Parathyroid adenoma (tissue), 2 donors: Measurements from ENCODE around the gene CAP1.

Experiments
- H2AFZ ChIP-seq: fragments of 300-600 bp; sonication (generic); one replicate; pipeline ENCODE4 v1.7.0; 2017; ENCODE audit warnings: antibody characterized with exemption, mild to moderate bottlenecking
- H3K27ac ChIP-seq: fragments of 300-600 bp; sonication (generic); one replicate; pipeline ENCODE4 v1.7.0; 2017
- H3K27me3 ChIP-seq: fragments of 300-600 bp; sonication (generic); one replicate; pipeline ENCODE4 v1.7.0; 2017; ENCODE audit warnings: low read length; ENCODE audit not compliant: control insufficient read depth, insufficient read depth
- H3K36me3 ChIP-seq: fragments of 300-600 bp; sonication (generic); one replicate; pipeline ENCODE4 v1.7.0; 2017; ENCODE audit warnings: low read length; ENCODE audit not compliant: control insufficient read depth, insufficient read depth
- H3K4me1 ChIP-seq: fragments of 300-600 bp; sonication (generic); one replicate; pipeline ENCODE4 v1.7.0; 2017; ENCODE audit warnings: control low read depth
- H3K4me2 ChIP-seq: fragments of 300-600 bp; sonication (generic); one replicate; pipeline ENCODE4 v1.7.0; 2017; ENCODE audit warnings: low read length
- H3K4me3 ChIP-seq: fragments of 300-600 bp; sonication (generic); one replicate; pipeline ENCODE4 v1.7.0; 2017; ENCODE audit warnings: low read depth, low read length
- H3K79me2 ChIP-seq: fragments of 300-600 bp; sonication (generic); one replicate; pipeline ENCODE4 v1.7.0; 2017; ENCODE audit warnings: control low read depth
- H3K9ac ChIP-seq: fragments of 300-600 bp; sonication (generic); one replicate; pipeline ENCODE4 v1.7.0; 2017; ENCODE audit warnings: mild to moderate bottlenecking
- H3K9me3 ChIP-seq: fragments of 300-600 bp; sonication (generic); one replicate; pipeline ENCODE4 v1.7.0; 2017; ENCODE audit warnings: low read length; ENCODE audit not compliant: control insufficient read depth
- TF ChIP-seq, protein P1 (sequence below): fragments of 300-600 bp; sonication (generic); IDR thresholded peaks from one replicate; pipeline ENCODE4 v1.7.0; 2017; ENCODE audit warnings: antibody characterized with exemption, mild to moderate bottlenecking
- donor health status: primary hyperparathyroidism.

Gene CAP1

GRCh38 chr1:40059960-40060750, 19.6 kb downstream of the CAP1 start:
- H3K79me2 ChIP-seq, result no peaks in the 10 kb centered on the region
- TF ChIP-seq, protein P1, sequence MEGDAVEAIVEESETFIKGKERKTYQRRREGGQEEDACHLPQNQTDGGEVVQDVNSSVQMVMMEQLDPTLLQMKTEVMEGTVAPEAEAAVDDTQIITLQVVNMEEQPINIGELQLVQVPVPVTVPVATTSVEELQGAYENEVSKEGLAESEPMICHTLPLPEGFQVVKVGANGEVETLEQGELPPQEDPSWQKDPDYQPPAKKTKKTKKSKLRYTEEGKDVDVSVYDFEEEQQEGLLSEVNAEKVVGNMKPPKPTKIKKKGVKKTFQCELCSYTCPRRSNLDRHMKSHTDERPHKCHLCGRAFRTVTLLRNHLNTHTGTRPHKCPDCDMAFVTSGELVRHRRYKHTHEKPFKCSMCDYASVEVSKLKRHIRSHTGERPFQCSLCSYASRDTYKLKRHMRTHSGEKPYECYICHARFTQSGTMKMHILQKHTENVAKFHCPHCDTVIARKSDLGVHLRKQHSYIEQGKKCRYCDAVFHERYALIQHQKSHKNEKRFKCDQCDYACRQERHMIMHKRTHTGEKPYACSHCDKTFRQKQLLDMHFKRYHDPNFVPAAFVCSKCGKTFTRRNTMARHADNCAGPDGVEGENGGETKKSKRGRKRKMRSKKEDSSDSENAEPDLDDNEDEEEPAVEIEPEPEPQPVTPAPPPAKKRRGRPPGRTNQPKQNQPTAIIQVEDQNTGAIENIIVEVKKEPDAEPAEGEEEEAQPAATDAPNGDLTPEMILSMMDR, result no peak
- no peak overlapping the region for H3K27ac ChIP-seq
- H3K4me1 ChIP-seq, result no peaks in the 10 kb centered on the region
- H3K27me3 ChIP-seq, result no peaks in the 10 kb centered on the region
- no peak overlapping the region for H3K4me2 ChIP-seq
- H3K9me3 ChIP-seq, result no peaks in the 10 kb centered on the region
- H3K9ac ChIP-seq, result no peak overlapping the region
- no peaks in the 10 kb centered on the region for H3K36me3 ChIP-seq
- no peak overlapping the region for H3K4me3 ChIP-seq
- H2AFZ ChIP-seq, result no peak overlapping the region

GRCh38 chr1:40064797-40065499, 24.4 kb downstream of the CAP1 start:
- Histone ChIP-seq H3K9me3 (no peaks in the 10 kb centered on the region), H3K4me3 (no peak overlapping the region), H2AFZ (no peak overlapping the region), H3K36me3 (no peaks in the 10 kb centered on the region), H3K27ac (no peak overlapping the region), H3K27me3 (no peaks in the 10 kb centered on the region), H3K9ac (no peak overlapping the region), H3K4me1 (no peaks in the 10 kb centered on the region), H3K4me2 (no peak overlapping the region), H3K79me2 (no peaks in the 10 kb centered on the region)
- TF ChIP-seq, protein P1, result no peak

DNA sequence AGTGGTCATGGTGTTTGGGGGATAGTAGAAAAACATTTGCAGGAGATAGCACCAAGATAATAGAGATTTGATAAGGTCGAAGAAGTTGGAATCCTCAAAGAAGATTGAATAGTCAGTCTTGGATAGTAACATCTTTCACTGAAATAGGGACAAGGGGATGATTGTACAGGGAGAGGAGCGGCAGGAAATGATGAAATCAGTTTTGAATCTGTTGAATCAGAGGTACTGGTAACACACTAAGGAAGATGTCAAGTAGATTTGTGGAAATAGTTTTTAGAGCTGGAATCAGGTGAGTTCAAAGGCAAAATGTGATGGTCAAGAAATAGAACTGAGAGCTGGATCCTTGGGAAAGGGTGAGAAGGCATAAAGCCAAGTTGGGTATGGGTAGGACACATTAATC, 26.5 kb downstream of the CAP1 start:
- no peak overlapping the region for H3K4me3 ChIP-seq
- H3K27me3 ChIP-seq, result no peaks in the 10 kb centered on the region
- no peak overlapping the region for H3K27ac ChIP-seq
- H2AFZ ChIP-seq, result no peak overlapping the region
- no peaks in the 10 kb centered on the region for H3K9me3 ChIP-seq
- H3K4me2 ChIP-seq, result no peak overlapping the region
- H3K79me2 ChIP-seq, result no peaks in the 10 kb centered on the region
- no peaks in the 10 kb centered on the region for H3K36me3 ChIP-seq
- TF ChIP-seq, protein P1, result no peak
- no peak overlapping the region for H3K9ac ChIP-seq
- H3K4me1 ChIP-seq, result no peaks in the 10 kb centered on the region

- Histone ChIP-seq H3K9me3 (no peaks in the 10 kb centered on the region), H3K27me3 (no peaks in the 10 kb centered on the region), H3K9ac (no peak overlapping the region), H3K4me1 (no peaks in the 10 kb centered on the region), H2AFZ (no peak overlapping the region), H3K4me2 (no peak overlapping the region), H3K4me3 (no peak overlapping the region), H3K79me2 (no peaks in the 10 kb centered on the region), H3K27ac (no peak overlapping the region), H3K36me3 (no peaks in the 10 kb centered on the region)
- TF ChIP-seq, protein P1, result no peak
Observed at GRCh38 chr1:40067851-40068250, 27.3 kb downstream of the CAP1 start.
